Chondrocyte (in vitro differentiated cells): Measurements from ENCODE around the gene NAP1L5. TPM values are rescaled to one million over a fixed set of nuclear protein-coding genes. Genes with fewer than 3 reads are reported as not detected.

Experiments used
- DNase-seq: peaks from one replicate; pipeline ENCODE4 v3.0.0; 2021; ENCODE audit warnings: mixed read lengths, low spot score
- H3K27ac Mint-ChIP-seq: one replicate; pipeline ENCODE4 v1.8.0; 2021; ENCODE audit warnings: mild to moderate bottlenecking, moderate library complexity, mixed read lengths; ENCODE audit not compliant: unreplicated experiment
- H3K27me3 Mint-ChIP-seq: 2 replicates; pipeline ENCODE4 v1.8.0; 2021; ENCODE audit warnings: low read depth, mixed read lengths
- H3K36me3 Mint-ChIP-seq: 2 replicates; pipeline ENCODE4 v1.8.0; 2021; ENCODE audit warnings: low read depth, mixed read lengths
- H3K4me1 Mint-ChIP-seq: 2 replicates; pipeline ENCODE4 v1.8.0; 2021; ENCODE audit warnings: low read depth, mild to moderate bottlenecking, mixed read lengths
- H3K4me3 Mint-ChIP-seq: one replicate; pipeline ENCODE4 v1.8.0; 2021; ENCODE audit warnings: mild to moderate bottlenecking, moderate library complexity, mixed read lengths; ENCODE audit not compliant: unreplicated experiment
- H3K9me3 Mint-ChIP-seq: 2 replicates; pipeline ENCODE4 v1.8.0; 2021; ENCODE audit warnings: low read depth, mixed read lengths
- total RNA-seq: library from RNA; stranded (reverse); gene quantifications from 3 replicates; pipeline ENCODE4 v1.2.1, GENCODE V29; 2021
- TF ChIP-seq, protein P1 (sequence below): fragments of 200-600 bp; sonication (generic); IDR thresholded peaks from 2 replicates; pipeline ENCODE4 v1.5.0; 2021; ENCODE audit warnings: antibody characterized with exemption, mild to moderate bottlenecking, moderate library complexity

The NAP1L5 gene
- total RNA-seq, 1 donor from 2014 or later, result 5.8 TPM

DNA sequence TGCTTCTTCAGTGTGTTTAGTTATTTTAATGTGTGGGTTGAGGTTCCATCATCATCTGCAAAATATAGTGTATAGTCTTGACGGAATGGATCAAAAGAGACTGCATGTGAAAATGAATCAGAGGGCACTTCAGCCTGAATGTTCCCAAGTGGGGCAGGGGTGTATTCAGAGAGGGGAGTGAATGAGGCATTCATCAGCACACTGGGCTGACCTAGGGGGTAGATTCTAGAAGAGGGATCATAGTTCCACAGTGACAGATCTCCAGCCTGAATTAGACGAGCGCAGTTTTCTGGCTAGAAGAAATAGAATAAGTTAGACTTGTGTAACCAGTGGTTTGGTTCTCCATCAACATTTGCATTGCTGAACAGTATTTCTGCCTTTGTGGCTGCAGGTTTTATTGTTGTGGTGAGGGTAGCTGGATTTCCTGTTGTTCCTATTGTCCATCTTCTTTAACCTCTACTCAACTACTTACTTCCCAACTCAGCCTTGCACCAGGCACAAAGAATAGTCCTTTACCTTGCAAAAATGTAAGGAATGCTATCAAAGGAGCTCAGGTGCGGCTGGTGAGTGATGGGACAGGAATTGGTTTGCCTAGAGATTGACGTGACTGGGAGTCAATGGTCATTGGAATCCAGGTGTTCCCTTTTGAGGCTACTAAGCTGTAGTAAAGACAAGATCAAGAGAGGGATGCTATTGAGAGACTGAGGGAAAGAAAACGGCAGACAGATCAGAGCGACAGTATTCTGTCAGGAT lies 50.9 kb downstream of the NAP1L5 start:
- H3K4me3 Mint-ChIP-seq, result no peak overlapping the region
- H3K4me1 Mint-ChIP-seq, result peaks cover 21% of the 10 kb centered on the region

DNA sequence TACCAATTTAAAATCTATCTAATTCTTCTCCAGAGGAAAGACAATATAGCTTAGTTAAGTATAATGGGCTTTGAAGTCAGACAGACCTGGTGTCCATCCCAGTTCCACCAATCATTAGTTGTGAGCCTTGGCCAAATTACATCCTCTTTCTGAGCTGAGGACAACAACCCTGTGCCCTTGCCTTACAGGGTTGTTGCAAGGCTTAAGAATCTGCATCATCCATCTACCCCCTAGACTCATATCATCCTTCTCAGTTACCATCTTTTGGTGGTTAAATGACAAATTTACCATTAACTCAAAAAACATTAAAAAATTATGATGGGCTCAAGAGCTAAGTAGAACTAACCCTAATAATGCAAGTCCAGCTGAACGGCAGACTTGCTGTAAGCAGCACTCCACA lies 51.6 kb downstream of the NAP1L5 start:
- Mint-ChIP-seq H3K36me3 (no peaks in the 10 kb centered on the region), H3K9me3 (peaks cover 9% of the 10 kb centered on the region), H3K27ac (no peak overlapping the region), H3K27me3 (no peaks in the 10 kb centered on the region), H3K4me1 (peaks cover 21% of the 10 kb centered on the region), H3K4me3 (no peak overlapping the region)
- TF ChIP-seq, protein P1, sequence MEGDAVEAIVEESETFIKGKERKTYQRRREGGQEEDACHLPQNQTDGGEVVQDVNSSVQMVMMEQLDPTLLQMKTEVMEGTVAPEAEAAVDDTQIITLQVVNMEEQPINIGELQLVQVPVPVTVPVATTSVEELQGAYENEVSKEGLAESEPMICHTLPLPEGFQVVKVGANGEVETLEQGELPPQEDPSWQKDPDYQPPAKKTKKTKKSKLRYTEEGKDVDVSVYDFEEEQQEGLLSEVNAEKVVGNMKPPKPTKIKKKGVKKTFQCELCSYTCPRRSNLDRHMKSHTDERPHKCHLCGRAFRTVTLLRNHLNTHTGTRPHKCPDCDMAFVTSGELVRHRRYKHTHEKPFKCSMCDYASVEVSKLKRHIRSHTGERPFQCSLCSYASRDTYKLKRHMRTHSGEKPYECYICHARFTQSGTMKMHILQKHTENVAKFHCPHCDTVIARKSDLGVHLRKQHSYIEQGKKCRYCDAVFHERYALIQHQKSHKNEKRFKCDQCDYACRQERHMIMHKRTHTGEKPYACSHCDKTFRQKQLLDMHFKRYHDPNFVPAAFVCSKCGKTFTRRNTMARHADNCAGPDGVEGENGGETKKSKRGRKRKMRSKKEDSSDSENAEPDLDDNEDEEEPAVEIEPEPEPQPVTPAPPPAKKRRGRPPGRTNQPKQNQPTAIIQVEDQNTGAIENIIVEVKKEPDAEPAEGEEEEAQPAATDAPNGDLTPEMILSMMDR, result no peak
- no peak for DNase-seq

More for the DNA sequence above, 50.9 kb downstream of the NAP1L5 start:
- Mint-ChIP-seq H3K36me3 (no peaks in the 10 kb centered on the region), H3K27me3 (no peaks in the 10 kb centered on the region), H3K27ac (no peak overlapping the region), H3K9me3 (peaks cover 9% of the 10 kb centered on the region)
- TF ChIP-seq, protein P1, result no peak
- DNase-seq, result no peak

Other genes with a start within 250 kb of the NAP1L5 start
- 0.40 to 0.56 TPM (median 0.49 TPM) in 3 replicates for gene HERC5, start 240.7 kb downstream of the NAP1L5 start, total RNA-seq
- gene PYURF, start 174.1 kb downstream of the NAP1L5 start, total RNA-seq, result 54.9 to 59.9 TPM (median 59.5 TPM) in 3 replicates
- gene HERC3, start 105.3 kb downstream of the NAP1L5 start, total RNA-seq, result 14.0 to 16.7 TPM (median 16.6 TPM) in 3 replicates